ENCODE measurements around the gene KRT79.

Gene KRT79

GRCh38 chr12:52871291-52872039, 37.4 kb upstream of the KRT79 start:
- Histone ChIP-seq H3K27ac (peak overlapping the region; percentile 46), H3K27me3 (replicated peaks) (no peaks in the 10 kb centered on the region), H3K4me3 (ENCODE audit: low read depth, low read length) (no peak overlapping the region), H3K36me3 (replicated peaks) (no peaks in the 10 kb centered on the region)
- TF ChIP-seq CTCF (IDR thresholded peaks at IDR 0.05; ENCODE audit: low read depth, low read length, missing control alignments), result no peak
- in situ Hi-C loops (cut with HindIII; ENCODE audit: low pct_ligation_motif_present, low sequenced_read_pairs), result loop anchor here (25.0 kb wide), 2 partner anchors 234 to 484 kb away; partner anchors contain the start of gene KRT84
- DNase-seq, result peak; percentile 58

DNA sequence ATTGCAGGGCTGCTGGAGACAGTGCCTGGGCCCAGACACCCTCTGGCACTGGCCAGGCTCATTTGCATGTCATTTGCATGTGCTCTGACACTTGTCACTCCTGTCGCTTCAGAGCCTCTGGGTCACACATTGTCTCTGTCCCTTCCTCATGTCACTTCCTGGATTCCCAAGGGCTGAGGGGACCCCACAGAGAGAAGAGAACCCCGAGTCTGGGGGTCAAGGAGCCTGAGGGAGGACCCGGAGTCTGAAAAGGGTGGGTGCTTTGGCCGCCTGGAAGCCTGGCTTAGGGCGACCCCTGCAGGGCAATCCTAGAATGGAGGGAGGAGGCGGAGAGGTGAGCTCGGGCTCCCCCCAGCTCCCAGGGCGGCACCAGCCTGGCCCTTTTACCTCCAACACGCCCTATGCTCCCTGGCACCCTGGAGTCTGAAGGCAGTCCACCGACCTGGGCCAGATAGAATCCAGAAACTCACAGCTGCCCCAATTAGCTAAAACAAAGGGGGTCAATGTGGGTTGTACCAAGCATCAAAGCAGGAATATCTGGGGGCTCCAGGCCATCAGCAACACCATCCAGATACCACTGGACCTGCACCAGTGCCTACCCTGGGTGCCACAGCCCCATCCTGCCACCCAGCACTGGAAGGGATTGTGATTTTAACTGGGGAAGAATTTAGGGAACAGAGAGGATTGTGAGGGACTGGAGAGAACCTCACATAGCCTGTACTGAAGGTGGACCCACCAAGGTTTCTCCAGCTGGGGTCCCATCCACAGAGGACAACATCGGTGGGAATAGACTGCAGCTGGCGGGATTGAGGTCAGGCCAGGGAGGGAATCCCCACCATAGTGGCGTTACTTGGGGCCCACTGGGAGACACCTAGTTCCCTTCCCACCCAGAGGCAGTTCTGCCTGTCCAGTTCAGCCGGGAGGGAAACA, 36.5 kb upstream of the KRT79 start:
- no peak overlapping the region for H3K4me3 ChIP-seq (ENCODE audit: low read depth, low read length)
- in situ Hi-C loops (cut with HindIII; ENCODE audit: low pct_ligation_motif_present, low sequenced_read_pairs), result loop anchor here (25.0 kb wide), 2 partner anchors 233 to 483 kb away; partner anchors contain the start of gene KRT84
- peak; percentile 34 for DNase-seq

DNA sequence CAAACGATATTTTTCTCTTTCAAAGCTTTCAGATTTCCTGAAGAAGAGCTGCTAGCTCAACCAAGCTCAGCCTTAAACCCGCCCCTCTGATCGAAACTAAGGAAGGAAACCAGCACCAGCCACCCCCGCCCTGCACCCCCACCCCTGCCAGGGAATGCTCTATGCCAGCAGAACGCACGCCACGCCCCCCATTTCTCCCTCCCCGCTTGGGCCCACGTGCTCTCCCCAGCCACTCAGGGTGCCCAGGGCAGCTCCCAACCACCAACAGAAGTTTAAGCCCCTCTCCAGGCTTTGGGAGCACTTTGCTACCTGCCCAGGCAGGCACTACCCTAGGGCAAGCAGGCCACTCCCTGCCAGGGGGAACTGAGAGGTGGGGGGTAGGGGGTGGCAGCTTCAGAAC, 33.5 kb upstream of the KRT79 start:
- H3K27me3 ChIP-seq (replicated peaks), result no peaks in the 10 kb centered on the region
- no peaks in the 10 kb centered on the region for H3K36me3 ChIP-seq (replicated peaks)
- no peak for DNase-seq
- no peak overlapping the region for H3K27ac ChIP-seq
- H3K4me3 ChIP-seq (ENCODE audit: low read depth, low read length), result no peak overlapping the region
- TF ChIP-seq CTCF (IDR thresholded peaks at IDR 0.05; ENCODE audit: low read depth, low read length, missing control alignments), result no peak
- in situ Hi-C loops (cut with HindIII; ENCODE audit: low pct_ligation_motif_present, low sequenced_read_pairs), result loop anchor here (25.0 kb wide), 2 partner anchors 230 to 480 kb away; partner anchors contain the start of gene KRT84

More for the DNA sequence above, 36.5 kb upstream of the KRT79 start:
- H3K27me3 ChIP-seq (replicated peaks), result no peaks in the 10 kb centered on the region
- peak; percentile 89 for TF ChIP-seq CTCF (IDR thresholded peaks at IDR 0.05; ENCODE audit: low read depth, low read length, missing control alignments)
- H3K36me3 ChIP-seq (replicated peaks), result no peaks in the 10 kb centered on the region
- H3K27ac ChIP-seq, result peak overlapping the region; percentile 46

GRCh38 chr12:52867152-52867551, 33.0 kb upstream of the KRT79 start:
- no peak overlapping the region for H3K27ac ChIP-seq
- in situ Hi-C loops (cut with HindIII; ENCODE audit: low pct_ligation_motif_present, low sequenced_read_pairs), result loop anchor here (25.0 kb wide), 2 partner anchors 230 to 480 kb away; partner anchors contain the start of gene KRT84
- H3K27me3 ChIP-seq (replicated peaks), result no peaks in the 10 kb centered on the region
- TF ChIP-seq CTCF (IDR thresholded peaks at IDR 0.05; ENCODE audit: low read depth, low read length, missing control alignments), result no peak
- DNase-seq, result no peak
- H3K4me3 ChIP-seq (ENCODE audit: low read depth, low read length), result no peak overlapping the region
- no peaks in the 10 kb centered on the region for H3K36me3 ChIP-seq (replicated peaks)

DNA sequence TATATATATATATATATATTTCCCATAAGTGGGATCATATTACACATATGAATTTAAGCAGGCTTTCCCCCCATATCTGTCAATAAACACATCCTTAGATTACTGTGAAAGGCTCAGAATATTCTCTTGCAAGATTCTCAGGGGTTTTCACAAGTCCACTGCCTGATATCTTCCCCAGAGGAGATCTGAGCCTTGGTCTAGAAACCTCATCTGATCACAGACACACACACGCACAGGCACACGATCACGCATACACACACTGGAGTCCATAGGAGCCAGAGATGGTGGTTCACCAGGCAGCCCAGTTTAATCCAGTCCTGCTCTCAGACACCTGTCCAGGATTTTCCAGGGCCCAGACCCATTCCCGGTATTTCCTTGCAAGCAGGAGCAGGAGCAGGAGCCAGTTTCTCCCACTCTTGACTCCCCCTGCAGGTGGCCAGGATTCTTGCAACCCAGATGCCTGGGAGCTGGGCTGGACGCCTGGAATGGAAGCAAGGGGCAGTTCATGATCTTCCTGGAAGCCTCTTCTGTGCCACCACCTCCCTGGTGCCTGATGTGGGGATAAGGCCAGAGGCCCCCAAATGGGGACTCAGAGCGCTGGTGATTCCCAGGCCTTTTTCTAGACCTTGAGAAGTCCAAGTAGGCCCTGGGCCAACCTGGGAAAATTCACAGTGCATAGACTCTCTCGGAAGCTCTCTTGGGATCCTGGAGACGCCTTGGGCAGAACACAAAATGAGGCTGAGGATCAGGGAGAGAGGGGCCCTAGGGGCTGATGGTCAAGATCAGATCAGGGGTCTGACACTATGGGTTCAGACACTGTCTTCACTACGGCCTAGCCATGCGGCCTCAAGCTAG, 31.2 kb upstream of the KRT79 start:
- Histone ChIP-seq H3K27me3 (replicated peaks) (no peaks in the 10 kb centered on the region), H3K27ac (no peak overlapping the region), H3K36me3 (replicated peaks) (no peaks in the 10 kb centered on the region), H3K4me3 (ENCODE audit: low read depth, low read length) (no peak overlapping the region)
- in situ Hi-C loops (cut with HindIII; ENCODE audit: low pct_ligation_motif_present, low sequenced_read_pairs), result loop anchor here (25.0 kb wide), 2 partner anchors 228 to 478 kb away; partner anchors contain the start of gene KRT84
- TF ChIP-seq CTCF (IDR thresholded peaks at IDR 0.05; ENCODE audit: low read depth, low read length, missing control alignments), result peak; percentile 97
- peak; percentile 56 for DNase-seq
